GM12872 (cell line): ENCODE data around the gene MNAT1.

ENCODE experiments used
- CTCF ChIP-seq: IDR thresholded peaks from 3 replicates; pipeline ENCODE4 v1.5.1; 2011; ENCODE audit warnings: low read depth, mild to moderate bottlenecking, low read length, moderate library complexity; ENCODE audit not compliant: insufficient read depth

MNAT1 gene

GRCh38 chr14:60710494-60710893, 24.1 kb upstream of the MNAT1 start:
- no peak for TF ChIP-seq CTCF

- no peak for TF ChIP-seq CTCF
These were observed 21.0 kb upstream of the MNAT1 start for GRCh38 chr14:60713513-60713912.

GRCh38 chr14:60720391-60720790, 14.2 kb upstream of the MNAT1 start:
- no peak for TF ChIP-seq CTCF

- no peak for TF ChIP-seq CTCF
These were observed 13.6 kb upstream of the MNAT1 start for GRCh38 chr14:60720962-60721325.

GRCh38 chr14:60721326-60722106, 13.0 kb upstream of the MNAT1 start:
- peak; percentile 46 for TF ChIP-seq CTCF

GRCh38 chr14:60722107-60722356, 12.5 kb upstream of the MNAT1 start:
- TF ChIP-seq CTCF: no peak

- TF ChIP-seq CTCF: no peak
These were observed 12.0 kb upstream of the MNAT1 start for GRCh38 chr14:60722357-60723115.
